Measurements from ENCODE around the gene OSBPL8. TPM values are rescaled to one million over a fixed set of nuclear protein-coding genes. Genes with fewer than 3 reads are reported as not detected.

The OSBPL8 gene
- total RNA-seq, 1 experiment from 2014 or later = 81.7 TPM

DNA sequence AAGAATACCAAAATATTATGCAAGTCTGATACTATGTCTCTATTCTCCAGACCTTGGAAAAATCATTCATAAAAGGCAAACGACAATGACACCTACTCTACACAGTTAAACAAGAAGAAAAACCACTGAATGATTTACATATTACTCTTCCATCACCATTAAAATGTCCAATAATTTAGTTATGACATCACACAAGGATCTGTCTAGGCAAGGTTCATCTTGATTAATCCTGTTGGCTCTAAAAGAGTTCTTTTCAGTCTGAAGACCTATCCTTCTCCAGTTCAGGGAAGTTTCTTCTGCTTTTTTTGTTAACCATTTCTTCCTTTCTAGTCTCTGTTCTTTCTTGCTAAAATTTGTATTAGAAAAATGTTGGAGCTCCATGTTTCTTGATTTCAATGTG lies 64.0 kb downstream of the OSBPL8 start (continued):
- no peak for TF ChIP-seq ATF1 (CRISPR knock-in tag; IDR thresholded peaks at IDR 0.05)
- TF ChIP-seq HMGA2 (CRISPR knock-in tag; IDR thresholded peaks at IDR 0.05) = no peak
- TF ChIP-seq, protein P1, sequence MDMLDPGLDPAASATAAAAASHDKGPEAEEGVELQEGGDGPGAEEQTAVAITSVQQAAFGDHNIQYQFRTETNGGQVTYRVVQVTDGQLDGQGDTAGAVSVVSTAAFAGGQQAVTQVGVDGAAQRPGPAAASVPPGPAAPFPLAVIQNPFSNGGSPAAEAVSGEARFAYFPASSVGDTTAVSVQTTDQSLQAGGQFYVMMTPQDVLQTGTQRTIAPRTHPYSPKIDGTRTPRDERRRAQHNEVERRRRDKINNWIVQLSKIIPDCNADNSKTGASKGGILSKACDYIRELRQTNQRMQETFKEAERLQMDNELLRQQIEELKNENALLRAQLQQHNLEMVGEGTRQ (CRISPR knock-in tag; IDR thresholded peaks at IDR 0.05) = no peak
- TF ChIP-seq, protein P2, sequence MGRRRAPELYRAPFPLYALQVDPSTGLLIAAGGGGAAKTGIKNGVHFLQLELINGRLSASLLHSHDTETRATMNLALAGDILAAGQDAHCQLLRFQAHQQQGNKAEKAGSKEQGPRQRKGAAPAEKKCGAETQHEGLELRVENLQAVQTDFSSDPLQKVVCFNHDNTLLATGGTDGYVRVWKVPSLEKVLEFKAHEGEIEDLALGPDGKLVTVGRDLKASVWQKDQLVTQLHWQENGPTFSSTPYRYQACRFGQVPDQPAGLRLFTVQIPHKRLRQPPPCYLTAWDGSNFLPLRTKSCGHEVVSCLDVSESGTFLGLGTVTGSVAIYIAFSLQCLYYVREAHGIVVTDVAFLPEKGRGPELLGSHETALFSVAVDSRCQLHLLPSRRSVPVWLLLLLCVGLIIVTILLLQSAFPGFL (CRISPR knock-in tag; IDR thresholded peaks at IDR 0.05; ENCODE audit: borderline replicate concordance) = no peak
- TF ChIP-seq ZNF138 (CRISPR knock-in tag; conservative IDR thresholded peaks at IDR 0.05) = no peak

DNA sequence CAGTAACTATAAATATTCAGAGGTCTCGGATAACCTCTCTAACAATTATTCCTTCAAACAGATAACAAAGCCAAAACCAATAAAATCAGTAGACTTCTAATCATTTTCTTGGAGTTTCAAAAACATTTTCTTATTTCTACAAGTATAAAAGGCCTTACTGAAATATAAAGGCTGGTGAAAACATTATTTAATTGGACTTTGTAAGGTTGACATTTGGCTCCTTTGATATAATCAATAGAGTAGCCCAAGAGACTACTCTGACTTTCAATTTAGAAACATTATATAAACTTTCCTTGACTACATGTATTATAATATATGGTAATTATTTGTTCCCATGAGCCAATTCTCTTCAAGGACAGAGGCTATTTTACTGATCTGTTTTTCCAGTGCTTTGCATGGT lies 68.3 kb downstream of the OSBPL8 start:
- peaks cover 24% of the 10 kb centered on the region for H3K36me3 Mint-ChIP-seq
- no peak for ATAC-seq
- peaks cover 18% of the 10 kb centered on the region for H3K9me3 Mint-ChIP-seq
- POLR2A ChIA-PET = no interaction called here
- H3K27ac Mint-ChIP-seq = no peak overlapping the region
- H3K4me3 Mint-ChIP-seq = no peak overlapping the region
- H3K27me3 Mint-ChIP-seq (ENCODE audit: low read depth) = no peaks in the 10 kb centered on the region
- no peak for DNase-seq (ENCODE audit: low spot score)
- CTCF ChIA-PET = no interaction called here
- TF ChIP-seq, protein P3, sequence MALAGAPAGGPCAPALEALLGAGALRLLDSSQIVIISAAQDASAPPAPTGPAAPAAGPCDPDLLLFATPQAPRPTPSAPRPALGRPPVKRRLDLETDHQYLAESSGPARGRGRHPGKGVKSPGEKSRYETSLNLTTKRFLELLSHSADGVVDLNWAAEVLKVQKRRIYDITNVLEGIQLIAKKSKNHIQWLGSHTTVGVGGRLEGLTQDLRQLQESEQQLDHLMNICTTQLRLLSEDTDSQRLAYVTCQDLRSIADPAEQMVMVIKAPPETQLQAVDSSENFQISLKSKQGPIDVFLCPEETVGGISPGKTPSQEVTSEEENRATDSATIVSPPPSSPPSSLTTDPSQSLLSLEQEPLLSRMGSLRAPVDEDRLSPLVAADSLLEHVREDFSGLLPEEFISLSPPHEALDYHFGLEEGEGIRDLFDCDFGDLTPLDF (CRISPR knock-in tag; IDR thresholded peaks at IDR 0.05) = no peak
- TF ChIP-seq ELF4 (CRISPR knock-in tag; IDR thresholded peaks at IDR 0.05; ENCODE audit: low read depth) (no peak), OVOL2 (CRISPR knock-in tag; IDR thresholded peaks at IDR 0.05; ENCODE audit: borderline replicate concordance) (no peak)
- TF ChIP-seq, protein P4, sequence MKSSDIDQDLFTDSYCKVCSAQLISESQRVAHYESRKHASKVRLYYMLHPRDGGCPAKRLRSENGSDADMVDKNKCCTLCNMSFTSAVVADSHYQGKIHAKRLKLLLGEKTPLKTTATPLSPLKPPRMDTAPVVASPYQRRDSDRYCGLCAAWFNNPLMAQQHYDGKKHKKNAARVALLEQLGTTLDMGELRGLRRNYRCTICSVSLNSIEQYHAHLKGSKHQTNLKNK (CRISPR knock-in tag; IDR thresholded peaks at IDR 0.05) = no peak
- H3K4me1 Mint-ChIP-seq = peaks cover 2% of the 10 kb centered on the region; the same call in 1 of the 2 replicates

DNA sequence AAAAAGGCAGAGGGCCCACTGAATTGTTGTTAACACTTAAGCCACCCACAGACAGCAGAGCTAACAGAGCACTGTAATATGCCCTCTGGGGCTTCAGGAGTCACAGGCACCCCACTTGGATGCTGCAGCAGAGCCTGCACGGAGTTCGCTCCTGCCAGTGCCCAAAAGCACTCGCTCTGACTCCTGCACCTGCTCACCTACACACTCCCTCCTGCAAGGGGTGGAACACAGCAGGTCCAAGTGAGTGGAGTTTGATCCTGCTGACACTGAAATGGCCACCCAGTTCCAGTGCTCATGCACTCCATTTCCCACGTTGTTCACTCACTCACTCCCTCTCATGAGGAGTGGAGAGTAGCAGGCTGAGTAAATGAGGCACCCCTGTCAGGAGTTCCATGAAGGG lies 68.8 kb downstream of the OSBPL8 start:
- DNase-seq (ENCODE audit: low spot score) (no peak), ATAC-seq (no peak; the same call in 1 of the 2 replicates)
- Mint-ChIP-seq H3K27me3 (ENCODE audit: low read depth) (no peaks in the 10 kb centered on the region), H3K4me3 (no peak overlapping the region), H3K9me3 (peaks cover 18% of the 10 kb centered on the region), H3K4me1 (peaks cover 2% of the 10 kb centered on the region; the same call in 1 of the 2 replicates), H3K27ac (no peak overlapping the region), H3K36me3 (peaks cover 24% of the 10 kb centered on the region)
- TF ChIP-seq ZNF396 (CRISPR knock-in tag; IDR thresholded peaks at IDR 0.05; ENCODE audit: borderline replicate concordance) (no peak), TEAD1 (CRISPR knock-in tag; IDR thresholded peaks at IDR 0.05) (no peak), ZNF121 (CRISPR knock-in tag; IDR thresholded peaks at IDR 0.05) (no peak)
- ChIA-PET POLR2A (no interaction called here), CTCF (no interaction called here)

DNA sequence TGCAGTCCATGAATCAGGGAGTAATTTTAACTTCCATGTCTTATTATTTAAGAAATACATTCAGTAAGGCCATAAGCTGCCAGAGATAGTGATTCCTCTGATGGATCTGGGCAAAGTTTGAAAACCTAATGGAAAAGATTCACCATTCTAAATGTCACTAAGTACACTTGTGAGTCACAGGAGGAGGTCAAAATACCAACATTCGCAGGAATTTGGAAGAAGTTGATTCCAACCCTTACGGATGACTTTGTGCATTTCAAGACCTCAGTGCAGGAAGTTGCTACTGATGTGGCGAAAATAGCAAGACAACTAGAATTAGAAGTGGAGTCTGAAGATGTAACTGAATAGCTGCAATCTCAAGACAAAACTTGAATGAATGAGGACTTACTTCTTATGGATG lies 69.8 kb downstream of the OSBPL8 start:
- H3K27me3 Mint-ChIP-seq (ENCODE audit: low read depth) = no peaks in the 10 kb centered on the region
- POLR2A ChIA-PET = no interaction called here
- TF ChIP-seq EMX1 (CRISPR knock-in tag; IDR thresholded peaks at IDR 0.05) (no peak), TP53 (CRISPR knock-in tag; IDR thresholded peaks at IDR 0.05) (no peak), SP1 (CRISPR knock-in tag; conservative IDR thresholded peaks at IDR 0.05) (no peak), NR1H2 (CRISPR knock-in tag; IDR thresholded peaks at IDR 0.05) (no peak), JAZF1 (CRISPR knock-in tag; IDR thresholded peaks at IDR 0.05) (no peak), NR2C2 (CRISPR knock-in tag; IDR thresholded peaks at IDR 0.05) (no peak), OVOL2 (CRISPR knock-in tag; IDR thresholded peaks at IDR 0.05; ENCODE audit: borderline replicate concordance) (no peak), ZNF219 (CRISPR knock-in tag; IDR thresholded peaks at IDR 0.05; ENCODE audit: borderline replicate concordance) (no peak), PRRX2 (CRISPR knock-in tag; IDR thresholded peaks at IDR 0.05) (no peak), CREM (CRISPR knock-in tag; IDR thresholded peaks at IDR 0.05) (no peak), NFE2L1 (CRISPR knock-in tag; IDR thresholded peaks at IDR 0.05) (no peak)
- TF ChIP-seq, protein P3 (CRISPR knock-in tag; IDR thresholded peaks at IDR 0.05) = no peak
- TF ChIP-seq, protein P5, sequence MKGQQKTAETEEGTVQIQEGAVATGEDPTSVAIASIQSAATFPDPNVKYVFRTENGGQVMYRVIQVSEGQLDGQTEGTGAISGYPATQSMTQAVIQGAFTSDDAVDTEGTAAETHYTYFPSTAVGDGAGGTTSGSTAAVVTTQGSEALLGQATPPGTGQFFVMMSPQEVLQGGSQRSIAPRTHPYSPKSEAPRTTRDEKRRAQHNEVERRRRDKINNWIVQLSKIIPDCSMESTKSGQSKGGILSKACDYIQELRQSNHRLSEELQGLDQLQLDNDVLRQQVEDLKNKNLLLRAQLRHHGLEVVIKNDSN (CRISPR knock-in tag; IDR thresholded peaks at IDR 0.05) = no peak
- TF ChIP-seq, protein P6, sequence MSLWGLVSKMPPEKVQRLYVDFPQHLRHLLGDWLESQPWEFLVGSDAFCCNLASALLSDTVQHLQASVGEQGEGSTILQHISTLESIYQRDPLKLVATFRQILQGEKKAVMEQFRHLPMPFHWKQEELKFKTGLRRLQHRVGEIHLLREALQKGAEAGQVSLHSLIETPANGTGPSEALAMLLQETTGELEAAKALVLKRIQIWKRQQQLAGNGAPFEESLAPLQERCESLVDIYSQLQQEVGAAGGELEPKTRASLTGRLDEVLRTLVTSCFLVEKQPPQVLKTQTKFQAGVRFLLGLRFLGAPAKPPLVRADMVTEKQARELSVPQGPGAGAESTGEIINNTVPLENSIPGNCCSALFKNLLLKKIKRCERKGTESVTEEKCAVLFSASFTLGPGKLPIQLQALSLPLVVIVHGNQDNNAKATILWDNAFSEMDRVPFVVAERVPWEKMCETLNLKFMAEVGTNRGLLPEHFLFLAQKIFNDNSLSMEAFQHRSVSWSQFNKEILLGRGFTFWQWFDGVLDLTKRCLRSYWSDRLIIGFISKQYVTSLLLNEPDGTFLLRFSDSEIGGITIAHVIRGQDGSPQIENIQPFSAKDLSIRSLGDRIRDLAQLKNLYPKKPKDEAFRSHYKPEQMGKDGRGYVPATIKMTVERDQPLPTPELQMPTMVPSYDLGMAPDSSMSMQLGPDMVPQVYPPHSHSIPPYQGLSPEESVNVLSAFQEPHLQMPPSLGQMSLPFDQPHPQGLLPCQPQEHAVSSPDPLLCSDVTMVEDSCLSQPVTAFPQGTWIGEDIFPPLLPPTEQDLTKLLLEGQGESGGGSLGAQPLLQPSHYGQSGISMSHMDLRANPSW (CRISPR knock-in tag; conservative IDR thresholded peaks at IDR 0.05; ENCODE audit: low read depth) = no peak
- H3K27ac Mint-ChIP-seq = no peak overlapping the region
- peaks cover 24% of the 10 kb centered on the region for H3K36me3 Mint-ChIP-seq
- H3K4me1 Mint-ChIP-seq = peaks cover 2% of the 10 kb centered on the region; the same call in 1 of the 2 replicates
- CTCF ChIA-PET = no interaction called here
- no peak overlapping the region for H3K4me3 Mint-ChIP-seq
- H3K9me3 Mint-ChIP-seq = peaks cover 18% of the 10 kb centered on the region
- ATAC-seq (no peak), DNase-seq (ENCODE audit: low spot score) (no peak)

Measured in WTC11 (cell line).